Ishikawa (cell line): ENCODE measurements around the gene NMNAT3.

Experiments
- CEBPB ChIP-seq: IDR thresholded peaks from 2 replicates; pipeline ENCODE4 v1.6.1; 2012
- CREB1 ChIP-seq: IDR thresholded peaks from 2 replicates; pipeline ENCODE4 v1.6.1; 2012; ENCODE audit warnings: low read depth
- EGR1 ChIP-seq: IDR thresholded peaks from 2 replicates; pipeline ENCODE4 v1.6.1; 2012
- EP300 ChIP-seq: IDR thresholded peaks from 2 replicates; pipeline ENCODE4 v1.6.1; 2012; ENCODE audit warnings: borderline replicate concordance
- FOXM1 ChIP-seq: IDR thresholded peaks from 2 replicates; pipeline ENCODE4 v1.6.1; 2012; ENCODE audit warnings: low read depth, borderline replicate concordance
- NFIC ChIP-seq: IDR thresholded peaks from 2 replicates; pipeline ENCODE4 v1.6.1; 2012
- RAD21 ChIP-seq: IDR thresholded peaks from 2 replicates; pipeline ENCODE4 v1.6.1; 2012; ENCODE audit warnings: low read depth
- TAF1 ChIP-seq: IDR thresholded peaks from 2 replicates; pipeline ENCODE4 v1.6.1; 2012; ENCODE audit warnings: low read depth, mild to moderate bottlenecking
- TCF12 ChIP-seq: IDR thresholded peaks from 2 replicates; pipeline ENCODE4 v1.6.1; 2012; ENCODE audit warnings: low read depth
- TEAD4 ChIP-seq: IDR thresholded peaks from 2 replicates; pipeline ENCODE4 v1.6.1; 2012
- USF1 ChIP-seq: IDR thresholded peaks from 2 replicates; pipeline ENCODE4 v1.6.1; 2012
- YY1 ChIP-seq: IDR thresholded peaks from 2 replicates; pipeline ENCODE4 v1.6.1; 2012; ENCODE audit warnings: low read depth
- ZBTB7A ChIP-seq: IDR thresholded peaks from 2 replicates; pipeline ENCODE4 v1.6.1; 2012; ENCODE audit warnings: low read depth
- TF ChIP-seq, protein P1 (sequence below): IDR thresholded peaks from 2 replicates; pipeline ENCODE4 v1.6.1; 2012; ENCODE audit warnings: low read depth, mild to moderate bottlenecking
- TF ChIP-seq, protein P2 (sequence below): IDR thresholded peaks from 2 replicates; pipeline ENCODE4 v1.6.1; 2012

The NMNAT3 gene

DNA sequence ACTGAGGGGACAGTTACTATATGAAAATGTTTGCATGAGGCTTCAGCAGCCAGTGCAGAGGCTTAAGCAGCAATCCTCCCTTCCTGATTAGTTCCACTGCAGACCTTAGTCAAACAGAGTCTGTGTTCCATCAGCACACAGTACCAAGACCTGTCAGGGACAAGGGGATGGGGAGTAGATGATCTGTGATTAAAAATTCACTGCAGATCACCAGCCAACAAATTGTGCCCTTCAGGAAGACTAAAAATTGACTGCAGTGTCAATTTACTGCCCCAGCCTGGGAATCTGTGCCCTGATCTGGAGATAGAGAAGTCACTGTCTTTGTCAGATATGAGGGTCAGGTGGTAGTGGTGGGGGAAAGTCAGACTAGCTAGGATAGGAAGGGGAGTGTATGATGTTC is 13.8 kb upstream of the NMNAT3 start:
- TF ChIP-seq TEAD4 (no peak), ZBTB7A (no peak), YY1 (no peak), TCF12 (no peak), EP300 (no peak), TAF1 (no peak), RAD21 (no peak), USF1 (no peak)

DNA sequence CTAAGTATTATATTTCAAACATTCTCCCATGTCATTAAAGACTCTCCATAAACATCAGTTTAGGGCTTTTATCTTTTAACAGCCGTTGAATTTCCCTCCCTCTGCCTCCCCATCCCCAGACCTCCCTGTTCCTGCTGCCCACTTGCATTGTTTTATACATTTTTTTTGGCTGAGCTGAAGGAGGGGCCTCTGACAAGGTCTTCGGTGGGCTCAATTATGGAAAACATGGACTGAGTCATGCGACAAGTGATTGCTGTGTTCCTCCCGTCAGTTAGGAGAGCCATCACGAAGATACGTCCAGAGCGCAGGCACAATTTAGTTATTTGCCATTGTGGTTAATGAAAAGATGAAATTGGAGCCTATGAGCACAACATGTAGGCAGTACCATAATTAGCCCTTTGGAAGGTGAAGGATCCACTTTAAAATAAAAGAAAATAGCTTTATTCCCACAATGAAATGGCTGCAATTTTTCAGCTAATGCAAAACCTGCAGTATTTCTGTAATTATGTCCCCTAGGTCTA is 12.0 kb upstream of the NMNAT3 start:
- no peak for TF ChIP-seq USF1
- TF ChIP-seq CEBPB, result no peak
- TF ChIP-seq, protein P1, sequence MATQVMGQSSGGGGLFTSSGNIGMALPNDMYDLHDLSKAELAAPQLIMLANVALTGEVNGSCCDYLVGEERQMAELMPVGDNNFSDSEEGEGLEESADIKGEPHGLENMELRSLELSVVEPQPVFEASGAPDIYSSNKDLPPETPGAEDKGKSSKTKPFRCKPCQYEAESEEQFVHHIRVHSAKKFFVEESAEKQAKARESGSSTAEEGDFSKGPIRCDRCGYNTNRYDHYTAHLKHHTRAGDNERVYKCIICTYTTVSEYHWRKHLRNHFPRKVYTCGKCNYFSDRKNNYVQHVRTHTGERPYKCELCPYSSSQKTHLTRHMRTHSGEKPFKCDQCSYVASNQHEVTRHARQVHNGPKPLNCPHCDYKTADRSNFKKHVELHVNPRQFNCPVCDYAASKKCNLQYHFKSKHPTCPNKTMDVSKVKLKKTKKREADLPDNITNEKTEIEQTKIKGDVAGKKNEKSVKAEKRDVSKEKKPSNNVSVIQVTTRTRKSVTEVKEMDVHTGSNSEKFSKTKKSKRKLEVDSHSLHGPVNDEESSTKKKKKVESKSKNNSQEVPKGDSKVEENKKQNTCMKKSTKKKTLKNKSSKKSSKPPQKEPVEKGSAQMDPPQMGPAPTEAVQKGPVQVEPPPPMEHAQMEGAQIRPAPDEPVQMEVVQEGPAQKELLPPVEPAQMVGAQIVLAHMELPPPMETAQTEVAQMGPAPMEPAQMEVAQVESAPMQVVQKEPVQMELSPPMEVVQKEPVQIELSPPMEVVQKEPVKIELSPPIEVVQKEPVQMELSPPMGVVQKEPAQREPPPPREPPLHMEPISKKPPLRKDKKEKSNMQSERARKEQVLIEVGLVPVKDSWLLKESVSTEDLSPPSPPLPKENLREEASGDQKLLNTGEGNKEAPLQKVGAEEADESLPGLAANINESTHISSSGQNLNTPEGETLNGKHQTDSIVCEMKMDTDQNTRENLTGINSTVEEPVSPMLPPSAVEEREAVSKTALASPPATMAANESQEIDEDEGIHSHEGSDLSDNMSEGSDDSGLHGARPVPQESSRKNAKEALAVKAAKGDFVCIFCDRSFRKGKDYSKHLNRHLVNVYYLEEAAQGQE, result no peak
- no peak for TF ChIP-seq NFIC
- no peak for TF ChIP-seq FOXM1
- no peak for TF ChIP-seq YY1
- TF ChIP-seq EGR1, result no peak
- TF ChIP-seq TEAD4, result no peak
- TF ChIP-seq TCF12, result no peak
- TF ChIP-seq EP300, result no peak
- TF ChIP-seq, protein P2, sequence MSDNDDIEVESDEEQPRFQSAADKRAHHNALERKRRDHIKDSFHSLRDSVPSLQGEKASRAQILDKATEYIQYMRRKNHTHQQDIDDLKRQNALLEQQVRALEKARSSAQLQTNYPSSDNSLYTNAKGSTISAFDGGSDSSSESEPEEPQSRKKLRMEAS, result no peak
- no peak for TF ChIP-seq RAD21
- no peak for TF ChIP-seq TAF1
- no peak for TF ChIP-seq ZBTB7A

DNA sequence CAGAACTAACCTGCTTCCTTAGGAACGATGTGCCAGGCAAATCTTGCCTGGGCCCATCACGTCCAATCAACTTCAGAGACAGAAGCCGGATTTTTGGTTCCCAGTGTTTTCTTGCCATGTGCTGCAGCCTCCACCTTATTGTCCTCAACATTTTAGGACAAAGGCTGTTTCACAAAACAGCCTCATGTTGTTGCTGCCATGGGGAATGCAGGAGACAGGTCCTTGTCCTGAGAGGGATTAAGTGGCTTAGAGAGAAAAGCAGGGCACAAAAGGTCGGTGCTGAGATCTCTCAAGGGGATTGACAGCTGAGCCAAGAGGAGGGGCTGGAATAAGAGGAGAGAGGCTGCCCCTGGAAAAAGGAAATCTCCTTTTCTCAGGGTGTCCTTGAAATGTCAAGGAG is 11.3 kb upstream of the NMNAT3 start:
- TF ChIP-seq TCF12 (no peak), NFIC (no peak), CEBPB (no peak), ZBTB7A (no peak), FOXM1 (no peak), TEAD4 (no peak), EGR1 (no peak), CREB1 (no peak), RAD21 (no peak), TAF1 (no peak), YY1 (no peak), USF1 (no peak), EP300 (no peak)
- TF ChIP-seq, protein P2, result no peak
- TF ChIP-seq, protein P1, result no peak

GRCh38 chr3:139687431-139687830 is 9.7 kb upstream of the NMNAT3 start:
- TF ChIP-seq CREB1 (no peak), TAF1 (no peak), YY1 (no peak), CEBPB (no peak), ZBTB7A (no peak), TCF12 (no peak), USF1 (no peak), NFIC (no peak)

- TF ChIP-seq NFIC (no peak), YY1 (no peak), EP300 (no peak), ZBTB7A (no peak), RAD21 (no peak), FOXM1 (no peak), TCF12 (no peak), TEAD4 (no peak), CEBPB (no peak), TAF1 (no peak), USF1 (no peak), EGR1 (no peak)
- TF ChIP-seq, protein P2, result no peak
These were observed 8.9 kb upstream of the NMNAT3 start for GRCh38 chr3:139686624-139687023.
